Upper lobe of left lung (tissue), 6 donors: ENCODE data around the gene SLC26A9. TPM values are rescaled to one million over a fixed set of nuclear protein-coding genes. Genes with fewer than 3 reads are reported as not detected.
"Not testable (repeated sequence)": the region's sequence is repeated elsewhere in the genome, so short reads cannot be mapped to it uniquely, and the experiment has no call there.

Source experiments
- ATAC-seq, 2 donors: fragments of 200-7000 bp; cut with Tn5 transposase; one replicate each; pipeline ENCODE4 v1.9.1; 2022; ENCODE audit warnings: mild to moderate bottlenecking in 2 of 2, moderate library complexity in 2 of 2; ENCODE audit not compliant: low FRiP score in 2 of 2
- DNase-seq, 2 donors: peaks; one replicate each; pipeline ENCODE4 v3.0.0-alpha.2; 2019 to 2020
- H3K27ac ChIP-seq, 4 donors: fragments of 200-600 bp; sonication (generic); one replicate each; pipeline ENCODE4 v1.5.1; 2016 to 2019
- H3K27me3 ChIP-seq, 4 donors: fragments of 200-600 bp; sonication (generic); one replicate each; pipeline ENCODE4 v1.5.1; 2017 to 2019
- H3K36me3 ChIP-seq, 4 donors: fragments of 200-600 bp; sonication (generic); one replicate each; pipeline ENCODE4 v1.5.1; 2016 to 2019
- H3K4me1 ChIP-seq, 4 donors: fragments of 200-600 bp; sonication (generic); one replicate each; pipeline ENCODE4 v1.5.1; 2018 to 2019
- H3K4me3 ChIP-seq, 4 donors: fragments of 200-600 bp; sonication (generic); one replicate each; pipeline ENCODE4 v1.5.1; 2017 to 2019; ENCODE audit warnings: mild to moderate bottlenecking in 2 of 4, moderate library complexity in 1 of 4
- H3K9me3 ChIP-seq, 4 donors: fragments of 200-600 bp; sonication (generic); one replicate each; pipeline ENCODE4 v1.5.1; 2018 to 2019
- EP300 ChIP-seq, 4 donors: sonication (generic); formaldehyde crosslinking; IDR thresholded peaks; one replicate each; pipeline ENCODE4 v1.5.1; 2017; ENCODE audit warnings: antibody characterized with exemption in 4 of 4, control low read depth in 2 of 4
- POLR2A ChIP-seq, 4 donors: fragments of 450-650 bp; IDR thresholded peaks; one replicate each; pipeline ENCODE4 v1.5.1; 2016 to 2017; ENCODE audit warnings: antibody characterized with exemption in 4 of 4, mild to moderate bottlenecking in 2 of 4
- POLR2AphosphoS5 ChIP-seq, 2 donors: sonication (generic); formaldehyde crosslinking; IDR thresholded peaks; one replicate each; pipeline ENCODE4 v1.5.1; 2017; ENCODE audit warnings: antibody characterized with exemption in 2 of 2
- WGBS, 2 donors: methylation state at CpG; one replicate each; pipeline ENCODE4 v1.1.5; 2017 to 2018; 5-methylcytosine and 5-hydroxymethylcytosine counted together
- total RNA-seq, 6 donors: library from RNA; depleted of rRNA in 4 of 6; stranded (reverse); fragments of >200 nt in 4 of 6; gene quantifications; one replicate each; pipeline versions ENCODE4 v1.1.0 to v1.2.1, GENCODE V29; 2016 to 2021
- TF ChIP-seq, protein P1 (sequence below), 6 experiments: fragments of 450-650 bp in 4 of 6; fragments of 200-600 bp in 2 of 6; sonication (generic) in 2 of 6; IDR thresholded peaks; one replicate each; pipeline ENCODE4 v1.5.1; 2016 to 2019; ENCODE audit warnings: antibody characterized with exemption in 6 of 6
- donor health status: DM: no; HTN: no; CAD: no; lungs with moderate emphysema.
- donor health status: DM: no; HTN: yes; CAD: no; lungs with severe emphysema.

The SLC26A9 gene
- total RNA-seq, 6 donors from 2014 or later: 10.6 to 31.9 (median 20.9) TPM

DNA sequence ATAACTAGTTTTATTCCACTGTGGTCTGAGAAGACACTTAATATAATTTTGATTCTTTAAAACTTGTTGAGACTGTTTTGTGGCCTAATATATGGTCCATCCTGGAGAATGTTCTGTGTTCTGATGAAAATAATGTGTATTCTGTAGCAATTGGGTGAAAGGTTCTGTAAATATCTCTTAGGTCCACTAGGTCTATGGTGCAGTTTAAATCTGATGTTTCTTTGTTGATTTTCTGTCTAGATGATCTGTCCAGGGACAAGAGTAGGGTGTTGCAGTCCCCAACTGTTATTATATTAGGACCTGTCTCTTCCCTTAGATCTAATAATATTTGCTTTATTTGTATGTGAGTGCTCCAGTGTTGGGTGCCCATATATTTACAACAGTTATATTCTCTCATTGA is 59.5 kb downstream of the SLC26A9 start:
- no peak overlapping the region for H3K4me3 ChIP-seq
- DNase-seq (no peak), ATAC-seq (no peak)
- peaks cover 0 to 7% (median 0%) of the 10 kb centered on the region in 4 donors for H3K9me3 ChIP-seq
- no peak for TF ChIP-seq EP300 (IDR thresholded peaks at IDR 0.05)
- TF ChIP-seq, protein P1, sequence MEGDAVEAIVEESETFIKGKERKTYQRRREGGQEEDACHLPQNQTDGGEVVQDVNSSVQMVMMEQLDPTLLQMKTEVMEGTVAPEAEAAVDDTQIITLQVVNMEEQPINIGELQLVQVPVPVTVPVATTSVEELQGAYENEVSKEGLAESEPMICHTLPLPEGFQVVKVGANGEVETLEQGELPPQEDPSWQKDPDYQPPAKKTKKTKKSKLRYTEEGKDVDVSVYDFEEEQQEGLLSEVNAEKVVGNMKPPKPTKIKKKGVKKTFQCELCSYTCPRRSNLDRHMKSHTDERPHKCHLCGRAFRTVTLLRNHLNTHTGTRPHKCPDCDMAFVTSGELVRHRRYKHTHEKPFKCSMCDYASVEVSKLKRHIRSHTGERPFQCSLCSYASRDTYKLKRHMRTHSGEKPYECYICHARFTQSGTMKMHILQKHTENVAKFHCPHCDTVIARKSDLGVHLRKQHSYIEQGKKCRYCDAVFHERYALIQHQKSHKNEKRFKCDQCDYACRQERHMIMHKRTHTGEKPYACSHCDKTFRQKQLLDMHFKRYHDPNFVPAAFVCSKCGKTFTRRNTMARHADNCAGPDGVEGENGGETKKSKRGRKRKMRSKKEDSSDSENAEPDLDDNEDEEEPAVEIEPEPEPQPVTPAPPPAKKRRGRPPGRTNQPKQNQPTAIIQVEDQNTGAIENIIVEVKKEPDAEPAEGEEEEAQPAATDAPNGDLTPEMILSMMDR (IDR thresholded peaks at IDR 0.05): no peak
- no peak for TF ChIP-seq POLR2AphosphoS5 (IDR thresholded peaks at IDR 0.05)
- no peak for TF ChIP-seq POLR2A (IDR thresholded peaks at IDR 0.05)
- H3K4me1 ChIP-seq: no peaks in the 10 kb centered on the region
- H3K27ac ChIP-seq: no peak overlapping the region
- H3K27me3 ChIP-seq: no peaks in the 10 kb centered on the region
- H3K36me3 ChIP-seq: no peaks in the 10 kb centered on the region

DNA sequence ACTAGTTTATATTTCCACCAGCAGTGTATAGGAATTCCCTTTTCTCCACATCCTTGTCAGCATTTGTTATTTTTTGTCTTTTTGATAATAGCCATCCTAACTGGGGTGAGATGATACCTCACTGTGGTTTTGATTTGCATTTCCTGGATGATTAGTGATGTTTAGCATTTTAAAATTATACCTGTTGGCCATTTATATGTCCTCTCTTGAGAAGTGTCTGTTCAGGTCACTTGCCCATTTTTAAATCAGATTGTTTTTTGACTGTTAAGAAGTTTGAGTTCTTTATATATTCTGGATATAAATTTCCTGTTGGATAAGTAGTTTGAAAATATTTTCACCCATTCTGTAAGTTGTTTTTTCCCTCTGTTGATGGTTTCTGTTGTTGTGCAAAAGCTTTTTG is 62.3 kb downstream of the SLC26A9 start:
- TF ChIP-seq, protein P1 (IDR thresholded peaks at IDR 0.05): no peak
- no peak for TF ChIP-seq POLR2A (IDR thresholded peaks at IDR 0.05)
- no peak for TF ChIP-seq EP300 (IDR thresholded peaks at IDR 0.05)
- no peak for TF ChIP-seq POLR2AphosphoS5 (IDR thresholded peaks at IDR 0.05)
- no peak overlapping the region for H3K27ac ChIP-seq
- DNase-seq (no peak), ATAC-seq (no peak)
- H3K9me3 ChIP-seq: peaks cover 0 to 7% (median 3%) of the 10 kb centered on the region in 4 donors
- H3K4me3 ChIP-seq: no peak overlapping the region
- no peaks in the 10 kb centered on the region for H3K4me1 ChIP-seq
- no peaks in the 10 kb centered on the region for H3K27me3 ChIP-seq
- H3K36me3 ChIP-seq: no peaks in the 10 kb centered on the region

GRCh38 chr1:205879974-205880373 is 63.3 kb downstream of the SLC26A9 start:
- no peaks in the 10 kb centered on the region for H3K27me3 ChIP-seq
- no peak overlapping the region for H3K4me3 ChIP-seq
- peaks cover 0 to 7% (median 3%) of the 10 kb centered on the region in 4 donors for H3K9me3 ChIP-seq
- WGBS, 2 donors: 73 to 92% methylated on average over 1 of the region's 1 CpG
- no peaks in the 10 kb centered on the region for H3K4me1 ChIP-seq
- TF ChIP-seq, protein P1 (IDR thresholded peaks at IDR 0.05): no peak
- no peak for TF ChIP-seq EP300 (IDR thresholded peaks at IDR 0.05)
- TF ChIP-seq POLR2AphosphoS5 (IDR thresholded peaks at IDR 0.05): no peak
- no peak for TF ChIP-seq POLR2A (IDR thresholded peaks at IDR 0.05)
- no peaks in the 10 kb centered on the region for H3K36me3 ChIP-seq
- DNase-seq (no peak), ATAC-seq (no peak)
- H3K27ac ChIP-seq: no peak overlapping the region

- no peak overlapping the region for H3K27ac ChIP-seq
- no peak for DNase-seq
- no peak for ATAC-seq
- no peaks in the 10 kb centered on the region for H3K27me3 ChIP-seq
- no peak overlapping the region for H3K4me3 ChIP-seq
- TF ChIP-seq POLR2A (IDR thresholded peaks at IDR 0.05) (no peak), POLR2AphosphoS5 (IDR thresholded peaks at IDR 0.05) (no peak), EP300 (IDR thresholded peaks at IDR 0.05) (no peak)
- TF ChIP-seq, protein P1 (IDR thresholded peaks at IDR 0.05): no peak
- H3K9me3 ChIP-seq: peaks cover 0 to 7% (median 3%) of the 10 kb centered on the region in 4 donors
- H3K4me1 ChIP-seq: no peaks in the 10 kb centered on the region
- no peaks in the 10 kb centered on the region for H3K36me3 ChIP-seq
Observed at GRCh38 chr1:205878026-205878425, 65.2 kb downstream of the SLC26A9 start.

DNA sequence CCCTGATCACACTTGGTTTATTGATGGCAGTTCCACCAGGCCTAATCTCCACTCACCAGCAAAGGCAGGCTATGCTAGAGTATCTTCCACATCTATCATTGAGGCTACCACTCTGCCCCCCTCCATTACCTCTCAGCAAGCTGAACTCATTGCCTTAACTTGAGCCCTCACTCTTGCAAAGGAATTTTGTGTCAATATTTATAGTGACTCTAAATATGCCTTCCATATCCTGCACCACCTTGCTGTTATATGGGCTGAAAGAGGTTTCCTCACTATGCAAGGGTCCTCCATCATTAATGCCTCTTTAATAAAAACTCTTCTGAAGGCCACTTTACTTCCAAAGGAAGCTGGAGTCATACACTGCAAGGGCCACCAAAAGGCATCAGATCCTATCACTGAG is 70.1 kb downstream of the SLC26A9 start:
- not testable (repeated sequence) for ATAC-seq, H3K4me3 ChIP-seq, H3K27me3 ChIP-seq, H3K27ac ChIP-seq, H3K36me3 ChIP-seq, H3K4me1 ChIP-seq, DNase-seq, H3K9me3 ChIP-seq
